GM12878 (cell line): Measurements from ENCODE around the gene OR7D2. TPM values are rescaled to one million over a fixed set of nuclear protein-coding genes. Genes with fewer than 3 reads are reported as not detected.

Experiments used
- ATAC-seq: fragments of 200-7000 bp; cut with Tn5 transposase; 3 replicates; pipeline ENCODE4 v1.9.1; 2020; ENCODE audit warnings: mild to moderate bottlenecking, moderate library complexity
- BruUV-seq: library from RNA; stranded (reverse); fragments of 400-500 nt; replicated peaks from 2 replicates; lab custom pipeline; 2021; lab: Mats Ljungman, UMichigan
- CTCF ChIA-PET: fragments of 300-600 bp; sonication (Branson Sonifier 250); formaldehyde crosslinking; extraction: SDS; loops from one replicate; lab custom pipeline; 2021; ENCODE audit warnings: inconsistent platforms; lab: Yijun Ruan, JAX
- POLR2A ChIA-PET: fragments of 350-600 bp; formaldehyde crosslinking; extraction: SDS; loops from one replicate; lab custom pipeline; 2021; ENCODE audit warnings: inconsistent platforms; lab: Charles Lee
- RAD21 ChIA-PET: fragments of 300-600 bp; sonication (Branson Sonifier 250); formaldehyde crosslinking; loops from one replicate; lab custom pipeline; 2023; ENCODE audit warnings: antibody characterized with exemption; ENCODE audit not compliant: unreplicated experiment; lab: Charles Lee
- SMC1A ChIA-PET: fragments of 300-600 bp; sonication (Branson Sonifier 250); formaldehyde crosslinking; loops from one replicate; lab custom pipeline; 2023; ENCODE audit not compliant: unreplicated experiment, uncharacterized antibody; lab: Charles Lee
- DNase-seq: peaks from one replicate; pipeline ENCODE4 v3.0.0-alpha.2; 2011; ENCODE audit warnings: low read depth, low spot score
- FAIRE-seq: peaks from 3 replicates; lab custom pipeline; 2011; peaks lifted over from hg19 to GRCh38; lab: Jason Lieb, UNC
- H2AFZ ChIP-seq: 2 replicates; pipeline ENCODE4 v1.6.0; 2011; ENCODE audit warnings: low read depth, low read length, control low read depth; ENCODE audit not compliant: control insufficient read depth
- H3K27ac ChIP-seq: 2 replicates; pipeline ENCODE4 v1.5.1; 2011; ENCODE audit warnings: control low read depth; ENCODE audit not compliant: control insufficient read depth, insufficient read depth
- H3K27me3 ChIP-seq, 2 experiments: replicated peaks in 1 of 2; 2 replicates each; pipeline versions ENCODE4 v1.6.0 to v1.6.1; 2011; ENCODE audit warnings: low read length in 1 of 2; ENCODE audit not compliant: control insufficient read depth in 2 of 2, insufficient read depth in 2 of 2
- H3K36me3 ChIP-seq, 2 experiments: 2 replicates each; pipeline ENCODE4 v1.5.1; 2011; ENCODE audit warnings: low read length in 1 of 2; ENCODE audit not compliant: control insufficient read depth in 2 of 2, insufficient read depth in 2 of 2
- H3K4me1 ChIP-seq: 2 replicates; pipeline ENCODE4 v1.6.1; 2011; ENCODE audit warnings: mild to moderate bottlenecking, low read length, moderate library complexity, mixed read lengths; ENCODE audit not compliant: control insufficient read depth, insufficient read depth
- H3K4me2 ChIP-seq: 2 replicates; pipeline ENCODE4 v1.6.0; 2011; ENCODE audit warnings: control low read depth; ENCODE audit not compliant: control insufficient read depth, insufficient read depth
- H3K4me3 ChIP-seq: fragments of 200-600 bp; sonication (generic); 2 replicates; pipeline ENCODE4 v1.5.1; 2016
- H3K79me2 ChIP-seq: 2 replicates; pipeline ENCODE4 v1.6.0; 2011; ENCODE audit warnings: low read length; ENCODE audit not compliant: control insufficient read depth, insufficient read depth
- H3K9ac ChIP-seq: 2 replicates; pipeline ENCODE4 v1.8.0; 2011; ENCODE audit warnings: low read length, control low read depth, mixed read lengths; ENCODE audit not compliant: control insufficient read depth, insufficient read depth
- H3K9me3 ChIP-seq: replicated peaks from 3 replicates; pipeline ENCODE4 v1.5.1; 2011; ENCODE audit warnings: mild to moderate bottlenecking, low read length; ENCODE audit not compliant: control insufficient read depth, insufficient read depth
- H4K20me1 ChIP-seq: 2 replicates; pipeline ENCODE4 v1.6.0; 2011; ENCODE audit not compliant: control insufficient read depth, insufficient read depth
- CEBPZ ChIP-seq: fragments of 150-350 bp; IDR thresholded peaks from 2 replicates; pipeline ENCODE4 v1.6.1; 2016; ENCODE audit warnings: low read depth, low read length
- ESRRA ChIP-seq: IDR thresholded peaks from 2 replicates; pipeline ENCODE4 v1.6.1; 2012; ENCODE audit warnings: mild to moderate bottlenecking, low read length, improper control_type of control experiment
- MAX ChIP-seq: IDR thresholded peaks from 2 replicates; pipeline ENCODE4 v1.6.1; 2012; ENCODE audit warnings: low read depth, low read length, improper control_type of control experiment
- PAX5 ChIP-seq: IDR thresholded peaks from 2 replicates; pipeline ENCODE4 v1.6.1; 2011; ENCODE audit warnings: low read depth, low read length, borderline replicate concordance
- PML ChIP-seq: IDR thresholded peaks from 2 replicates; pipeline ENCODE4 v1.6.1; 2012; ENCODE audit warnings: low read length, inconsistent platforms
- REST ChIP-seq: IDR thresholded peaks from 2 replicates; pipeline ENCODE4 v1.6.1; 2012; ENCODE audit warnings: mild to moderate bottlenecking, low read depth, low read length
- SMARCA5 ChIP-seq: fragments of 450-650 bp; IDR thresholded peaks from 2 replicates; pipeline ENCODE4 v1.6.1; 2017; ENCODE audit warnings: mild to moderate bottlenecking
- SPI1 ChIP-seq: IDR thresholded peaks from 2 replicates; pipeline ENCODE4 v1.6.1; 2011; ENCODE audit warnings: low read depth, mild to moderate bottlenecking, low read length, moderate library complexity, borderline replicate concordance; ENCODE audit not compliant: insufficient read depth
- SUPT20H ChIP-seq: IDR thresholded peaks from 2 replicates; pipeline ENCODE4 v1.6.1; 2011; ENCODE audit warnings: low read depth, mild to moderate bottlenecking, low read length, moderate library complexity, borderline replicate concordance; ENCODE audit not compliant: control insufficient read depth
- USF2 ChIP-seq: IDR thresholded peaks from 2 replicates; pipeline ENCODE4 v1.6.1; 2011; ENCODE audit warnings: low read depth, low read length, improper control_type of control experiment, borderline replicate concordance
- ZSCAN29 ChIP-seq: fragments of 450-650 bp; IDR thresholded peaks from 2 replicates; pipeline ENCODE4 v1.6.1; 2017; ENCODE audit warnings: mild to moderate bottlenecking, moderate library complexity
- WGBS: methylation state at CpG from one replicate; pipeline ENCODE4 v1.1.6; 2016; ENCODE audit warnings: low lambda C conversion rate; ENCODE audit not compliant: insufficient replicate concordance, insufficient coverage; ENCODE audit errors: missing lambda C conversion rate; 5-methylcytosine and 5-hydroxymethylcytosine counted together
- in situ Hi-C: fragments of 300-500 bp; cut with MboI; formaldehyde crosslinking; loops from 9 replicates; pipeline ENCODE4 v1.14.3; 2018; ENCODE audit warnings: mixed read lengths
- intact Hi-C: fragments of 100-400 bp; cut with micrococcal nuclease; formaldehyde crosslinking; loops from one replicate; pipeline ENCODE4 v1.14.2; 2022; ENCODE audit not compliant: unreplicated experiment
- polyA plus RNA-seq, 11 experiments: library from polyadenylated mRNA; depleted of rRNA in 4 of 11; unstranded in 6 of 11; stranded (reverse) in 5 of 11; fragments of >200 nt; fragmentation: Nextera tagmentation in 4 of 11; fragmentation: Illumina TruSeq in 1 of 11; extraction: Ambion mirVana in 4 of 11; extraction: Trizol in 1 of 11; gene quantifications; 1 replicate in 1 of 11; 2 replicates in 10 of 11; pipeline versions ENCODE4 v1.2.1 to v1.2.3, GENCODE V29; 2011 to 2016; ENCODE audit warnings: inconsistent platforms in 2 of 11, missing spikeins in 2 of 11, low read depth in 1 of 11
- total RNA-seq, 4 experiments: library from RNA; depleted of rRNA in 3 of 4; stranded (reverse); fragments of >200 nt in 3 of 4; fragmentation: Illumina TruSeq in 1 of 4; extraction: Trizol in 1 of 4; gene quantifications; 2 replicates each; pipeline versions ENCODE4 v1.2.1 to v1.2.3, GENCODE V29; 2013 to 2021

Gene OR7D2
- total and polyA plus RNA-seq, 10 of the 15 experiments (the other 5 are each of a cell fraction or from before 2014, with no cell fraction given), result 0.04 TPM; not detected in 9

- ATAC-seq (no peak), DNase-seq (no peak), FAIRE-seq (no peak)
- in situ Hi-C loops (no loop called here), intact Hi-C loops (no loop called here)
- ChIA-PET SMC1A (no interaction called here), POLR2A (no interaction called here), CTCF (no interaction called here), RAD21 (no interaction called here)
- no peaks in the 10 kb centered on the region for H3K27me3 ChIP-seq
- peaks cover 48% of the 10 kb centered on the region for H3K9me3 ChIP-seq
- H3K4me3 ChIP-seq, result no peak overlapping the region
- no peak overlapping the region for H3K9ac ChIP-seq
- H2AFZ ChIP-seq, result no peak overlapping the region
- 84% methylated on average over 5 of the region's 5 CpGs for WGBS
- TF ChIP-seq SMARCA5 (no peak), ZSCAN29 (no peak), PAX5 (no peak), MAX (no peak), SUPT20H (no peak), USF2 (no peak), PML (no peak), CEBPZ (no peak), SPI1 (no peak), ESRRA (no peak), REST (no peak)
- BruUV-seq, result no TSS peak
- H3K36me3 ChIP-seq, result peaks cover 17 to 35% of the 10 kb centered on the region in 2 experiments
- no peak overlapping the region for H3K4me2 ChIP-seq
- no peaks in the 10 kb centered on the region; the same call in 1 of the 2 replicates for H4K20me1 ChIP-seq
- H3K79me2 ChIP-seq, result peaks cover 29% of the 10 kb centered on the region
- no peaks in the 10 kb centered on the region for H3K4me1 ChIP-seq
- no peak overlapping the region for H3K27ac ChIP-seq
Measured at GRCh38 chr19:9151367-9151766, 27.4 kb upstream of the OR7D2 start.
